GM18517 (cell line): ENCODE results near the gene CCL4.
"Not testable (repeated sequence)": the region's sequence is repeated elsewhere in the genome, so short reads cannot be mapped to it uniquely, and the experiment has no call there.

ENCODE experiments used
- ATAC-seq: cut with Tn5 transposase; IDR thresholded peaks from one replicate; pipeline ENCODE4 v1.9.1; 2021; ENCODE audit warnings: mild to moderate bottlenecking, moderate library complexity; ENCODE audit not compliant: unreplicated experiment

Gene CCL4

DNA sequence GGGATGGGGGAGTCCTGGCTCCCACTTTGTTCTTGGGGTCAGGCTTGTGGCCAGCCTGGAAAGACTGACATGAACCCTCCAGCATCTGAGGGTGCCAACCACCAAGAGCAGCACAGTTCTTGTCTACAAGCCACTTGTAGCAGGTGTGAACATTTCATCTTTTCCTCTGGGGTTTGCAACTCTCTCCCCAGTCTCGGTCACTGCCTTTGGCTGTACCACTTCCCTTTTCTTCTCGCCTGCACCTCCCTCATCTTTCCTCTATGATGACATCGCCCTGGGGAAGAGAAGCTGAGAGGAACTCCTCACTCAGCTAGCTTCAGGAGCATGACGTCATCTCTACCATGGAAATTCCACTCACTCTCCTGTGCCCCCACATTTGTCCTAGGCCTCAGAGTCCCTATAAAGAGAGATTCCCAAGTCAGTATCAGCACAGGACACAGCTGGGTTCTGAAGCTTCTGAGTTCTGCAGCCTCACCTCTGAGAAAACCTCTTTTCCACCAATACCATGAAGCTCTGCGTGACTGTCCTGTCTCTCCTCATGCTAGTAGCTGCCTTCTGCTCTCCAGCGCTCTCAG is at the start of gene CCL4:
TSS of gene CCL4 (plus strand) at position 427 of the 575 bp plus-strand sequence. CDS start at position 506, 79 bp downstream.
- ATAC-seq, result peak; percentile 73

DNA sequence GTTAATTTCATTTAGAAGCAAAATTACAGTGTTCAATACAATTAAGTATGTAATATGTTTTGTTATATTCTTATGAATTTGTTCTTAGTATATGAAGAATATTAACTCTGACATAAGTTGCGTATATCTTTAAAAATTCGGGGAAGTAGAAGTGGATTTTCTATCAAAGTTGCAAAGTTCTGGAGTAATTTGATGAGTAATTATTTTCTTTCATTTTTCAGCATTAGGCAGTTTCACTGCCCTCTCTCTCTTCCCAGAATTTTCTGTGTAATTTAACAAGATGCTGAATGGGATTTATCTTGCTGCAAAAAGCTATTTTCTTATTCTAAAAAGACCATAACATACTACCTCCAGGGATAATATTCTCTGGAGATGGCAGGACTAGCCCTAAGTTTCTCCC is 48.5 kb upstream of the CCL4 start:
- ATAC-seq, result no peak

DNA sequence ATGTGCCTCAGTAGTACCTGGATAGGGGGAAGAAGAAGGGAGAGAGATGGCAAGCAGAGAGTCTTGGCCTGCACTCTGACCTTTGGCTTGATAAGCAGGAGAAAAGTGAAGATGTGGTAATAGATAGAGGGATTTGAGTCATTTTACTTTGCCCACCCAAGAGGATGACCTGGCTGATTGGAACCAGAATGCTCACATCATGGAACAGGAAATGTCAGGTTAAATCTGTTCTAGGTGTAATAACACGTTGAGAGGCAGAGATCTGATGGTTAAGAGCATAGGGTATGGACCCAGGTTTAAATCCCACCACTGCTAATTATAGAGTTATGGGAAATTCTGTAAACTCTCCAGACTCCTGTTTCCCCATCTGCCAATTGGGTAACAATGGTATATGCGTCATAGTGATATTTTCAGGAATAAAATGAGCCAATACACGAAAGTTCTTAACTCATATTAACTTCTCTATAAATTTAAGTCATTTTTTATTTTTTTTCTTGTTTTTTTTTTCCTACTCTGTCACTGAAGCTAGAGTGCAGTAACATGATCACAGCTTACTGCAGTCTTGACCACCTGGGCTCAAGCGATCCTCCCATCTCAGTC is 47.6 kb upstream of the CCL4 start:
- ATAC-seq, result no peak

DNA sequence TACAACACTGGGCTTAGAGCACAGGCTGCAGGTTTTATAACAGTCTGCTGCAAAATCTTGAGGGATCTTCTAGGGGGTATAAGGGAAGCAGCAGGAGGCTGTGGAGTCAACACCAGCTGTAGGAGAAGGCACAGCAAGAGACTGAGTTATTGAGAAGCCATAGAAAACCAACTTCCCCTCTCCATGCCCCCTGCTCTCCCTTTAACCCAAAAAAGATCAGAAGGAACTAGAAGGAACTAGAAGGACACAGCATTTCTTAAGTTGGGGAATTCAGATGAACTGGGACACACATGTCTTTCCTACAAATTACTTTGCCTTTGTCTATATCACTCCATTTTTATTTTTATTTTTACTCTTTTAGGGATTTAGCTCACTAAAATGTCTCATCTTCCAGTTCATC is 45.7 kb upstream of the CCL4 start:
- no peak for ATAC-seq

DNA sequence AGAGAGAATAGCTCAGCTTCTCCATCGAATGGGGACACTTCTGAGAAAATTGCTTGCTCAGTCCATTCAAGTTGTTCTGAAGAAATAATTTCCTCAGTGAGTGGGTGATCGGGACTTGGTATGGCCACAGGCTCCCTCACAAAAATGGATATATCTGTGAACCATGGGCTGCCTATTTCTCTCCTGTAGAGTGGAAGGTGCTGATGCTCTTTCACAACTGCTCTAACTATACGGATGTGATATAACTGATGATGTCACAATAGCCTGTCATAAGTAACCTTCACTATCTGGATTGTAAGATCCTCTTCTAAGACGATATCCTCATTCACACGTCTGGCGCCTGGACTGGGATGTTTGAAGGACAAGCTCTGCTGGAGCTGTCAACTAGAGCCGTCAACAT is 44.2 kb upstream of the CCL4 start:
- ATAC-seq, result no peak

DNA sequence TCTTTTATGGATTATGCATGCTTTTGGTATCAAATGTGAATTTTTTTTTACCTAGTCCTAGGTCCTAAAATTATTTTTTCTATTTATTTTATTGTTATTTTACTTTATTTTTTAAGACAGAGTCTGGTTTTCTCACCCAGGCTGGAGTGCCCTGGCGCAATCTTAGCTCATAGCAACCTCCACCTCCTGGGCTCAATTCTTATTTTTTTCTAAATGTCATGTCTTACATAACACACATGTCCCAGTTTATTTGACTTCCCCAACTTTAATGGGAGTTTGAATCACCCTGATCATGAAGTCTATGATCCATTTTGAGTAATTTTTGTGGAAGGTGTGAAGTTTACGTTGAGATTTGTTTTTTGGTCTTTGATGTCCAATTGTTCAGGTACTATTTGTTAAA is 42.8 kb upstream of the CCL4 start:
- no peak for ATAC-seq

DNA sequence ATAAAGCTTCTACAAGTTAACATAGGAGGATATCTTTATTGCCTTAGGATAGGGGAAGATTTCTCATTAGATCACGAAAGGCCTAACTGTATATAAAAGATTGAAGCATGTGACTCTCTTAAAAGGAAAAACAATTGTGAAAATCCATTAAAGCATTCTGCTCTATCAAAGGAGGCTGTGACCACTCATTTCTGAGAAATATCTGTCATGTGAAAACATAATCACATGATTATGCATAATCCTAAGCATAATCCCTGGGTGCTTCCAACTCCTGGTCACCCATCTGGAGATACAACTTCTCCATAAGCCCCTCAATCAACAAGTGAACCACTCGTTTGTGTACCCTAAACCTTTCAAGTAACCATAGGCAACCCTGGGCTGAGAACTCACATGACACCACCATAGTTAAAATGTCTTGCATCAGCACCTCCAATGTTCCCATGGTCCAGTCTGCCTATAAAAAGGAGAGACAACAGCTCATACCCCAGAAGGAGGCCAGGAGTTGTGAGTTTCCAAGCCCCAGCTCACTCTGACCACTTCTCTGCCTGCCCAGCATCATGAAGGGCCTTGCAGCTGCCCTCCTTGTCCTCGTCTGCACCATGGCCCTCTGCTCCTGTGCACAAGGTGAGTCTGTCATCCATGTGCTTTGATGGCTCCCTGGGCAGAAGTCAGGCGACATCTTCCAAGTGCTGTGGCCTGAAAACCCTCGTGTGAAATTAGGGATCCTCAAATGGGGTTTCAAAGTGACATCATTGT is 39.7 kb upstream of the CCL4 start, which contains the start of gene CCL18:
TSS of gene CCL18 (plus strand) at position 487 of the 756 bp plus-strand sequence. CDS start at position 558, 71 bp downstream.
- no peak for ATAC-seq

DNA sequence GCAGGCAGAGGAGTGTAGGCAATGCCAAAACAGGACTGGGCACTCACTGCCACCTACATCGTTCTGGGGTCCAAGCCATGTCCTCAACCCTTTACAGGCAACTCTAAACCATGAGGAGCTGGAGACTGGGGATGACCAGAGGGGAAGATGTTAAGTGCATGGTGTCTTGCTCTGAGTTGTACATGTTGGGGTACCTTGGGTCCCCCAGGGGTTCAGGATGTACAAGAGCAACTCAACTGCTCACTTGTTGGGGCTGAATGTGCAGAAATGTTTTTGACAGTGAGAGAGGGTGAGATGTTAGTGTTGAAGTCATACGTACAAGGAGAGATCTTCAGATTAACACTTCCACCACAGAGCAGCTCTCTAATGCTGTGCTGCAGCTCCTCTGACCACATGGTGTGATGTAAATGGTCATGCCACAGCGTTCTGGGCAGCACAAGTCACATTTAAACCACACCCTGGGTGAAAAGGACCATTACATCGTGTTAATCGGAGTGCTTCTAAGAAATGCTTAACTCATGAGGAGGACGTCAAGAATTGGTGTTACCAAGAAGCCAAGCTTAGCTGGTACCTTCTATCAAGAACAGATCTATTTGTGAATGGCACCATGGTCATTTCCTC is 37.2 kb upstream of the CCL4 start:
- no peak for ATAC-seq

DNA sequence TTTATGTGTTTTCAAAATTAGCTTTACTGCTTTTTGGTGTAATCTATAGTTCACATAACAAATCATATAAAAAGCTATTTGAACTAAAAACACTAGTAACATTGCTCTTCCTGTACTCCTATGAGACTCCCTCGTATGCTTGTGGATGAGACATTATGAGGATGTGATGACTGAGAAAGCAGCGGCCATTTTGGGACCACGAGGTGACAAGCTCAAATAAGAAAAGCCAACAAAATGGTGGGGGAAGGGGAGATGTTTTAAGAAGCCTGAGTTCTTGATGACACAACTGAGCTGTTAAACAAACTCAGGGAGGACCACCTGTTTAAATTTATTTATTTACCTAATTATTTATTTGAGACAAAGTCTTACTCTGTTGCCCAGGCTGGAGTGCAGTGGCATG is 35.1 kb upstream of the CCL4 start:
- no peak for ATAC-seq

DNA sequence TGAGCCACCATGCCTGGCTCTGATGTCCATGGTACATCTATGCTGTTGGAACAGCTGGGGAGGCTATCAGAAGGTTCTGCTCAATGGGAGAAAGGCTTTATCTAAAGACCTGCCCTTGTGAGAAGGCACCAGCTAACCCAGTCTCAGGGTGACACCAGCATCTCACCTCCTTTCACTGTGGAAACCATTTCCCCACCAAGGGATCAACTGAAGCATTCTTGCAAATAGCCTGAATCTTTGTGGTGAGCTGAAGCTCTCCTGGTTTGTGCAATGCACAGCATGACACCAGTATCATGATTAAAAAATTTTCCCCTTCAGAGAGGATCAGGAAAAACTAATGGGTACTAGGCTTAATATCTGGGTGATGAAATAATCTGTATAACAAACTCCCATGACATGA is 34.5 kb upstream of the CCL4 start:
- ATAC-seq, result no peak

DNA sequence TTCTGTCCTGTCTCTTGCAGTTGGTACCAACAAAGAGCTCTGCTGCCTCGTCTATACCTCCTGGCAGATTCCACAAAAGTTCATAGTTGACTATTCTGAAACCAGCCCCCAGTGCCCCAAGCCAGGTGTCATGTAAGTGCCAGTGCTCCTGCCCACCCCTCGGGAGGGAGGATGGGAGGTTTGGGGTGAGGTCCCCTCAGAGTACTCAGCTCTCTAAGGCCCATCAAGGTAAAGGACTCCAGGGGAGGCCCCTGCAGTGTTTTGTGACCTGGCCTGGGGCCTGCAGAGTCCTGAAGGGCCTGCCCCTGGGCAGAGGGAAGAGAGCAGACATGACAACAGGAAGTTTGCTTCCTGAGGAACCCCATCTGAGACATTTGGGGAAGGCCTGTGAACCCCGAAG is 33.2 kb upstream of the CCL4 start:
- ATAC-seq, result no peak

DNA sequence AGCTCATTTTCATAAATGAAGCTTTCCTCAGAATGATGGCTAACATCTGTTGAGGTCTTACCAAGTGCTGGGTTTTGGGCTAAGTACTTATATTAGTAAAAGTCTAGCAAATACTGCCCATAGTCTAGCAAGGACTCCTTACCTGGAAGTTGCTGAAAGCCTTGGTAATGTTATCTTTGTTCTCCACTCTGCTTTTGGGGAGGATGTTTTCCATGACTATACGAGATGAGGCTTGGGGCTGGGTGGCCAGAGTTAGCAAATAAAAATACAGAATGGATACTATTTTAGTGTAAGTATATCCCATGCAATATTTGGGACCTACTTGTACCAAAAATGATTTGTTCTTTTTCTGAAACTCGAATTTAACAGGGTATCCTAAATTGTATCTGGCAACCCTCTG is 31.9 kb upstream of the CCL4 start:
- no peak for ATAC-seq

DNA sequence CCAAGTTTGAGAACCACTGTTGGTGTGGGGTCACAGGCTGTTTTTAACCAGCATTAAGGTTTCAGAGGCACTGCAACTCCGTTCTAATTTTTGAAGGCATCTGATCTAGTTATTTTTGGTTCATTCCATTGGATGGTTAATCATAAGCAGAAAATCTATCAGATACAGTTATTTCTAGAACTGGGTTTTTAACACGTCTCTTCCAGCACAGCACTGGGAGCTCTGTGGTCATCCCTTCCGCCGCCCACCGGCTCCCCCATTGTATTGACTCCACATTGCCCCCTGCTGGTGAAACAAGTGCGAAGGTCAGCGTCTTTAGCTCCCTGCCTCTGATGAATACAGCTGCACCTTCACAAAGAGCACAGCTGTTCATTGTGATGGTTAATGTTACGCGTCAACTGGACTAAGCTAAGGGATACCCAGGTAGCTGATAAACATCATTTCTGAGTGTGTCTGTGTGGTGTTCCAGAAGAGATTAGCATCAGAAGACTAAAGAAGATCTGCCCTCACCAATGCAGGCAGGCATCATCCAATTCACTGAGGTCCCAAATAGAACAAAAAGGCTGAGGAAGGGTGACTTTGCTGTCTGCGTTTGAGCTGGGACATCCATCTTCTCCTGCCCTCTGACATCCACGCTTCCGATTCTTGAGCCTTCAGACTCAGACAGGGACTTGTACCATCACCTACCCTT is 31.1 kb upstream of the CCL4 start:
- peak; percentile 60 for ATAC-seq

DNA sequence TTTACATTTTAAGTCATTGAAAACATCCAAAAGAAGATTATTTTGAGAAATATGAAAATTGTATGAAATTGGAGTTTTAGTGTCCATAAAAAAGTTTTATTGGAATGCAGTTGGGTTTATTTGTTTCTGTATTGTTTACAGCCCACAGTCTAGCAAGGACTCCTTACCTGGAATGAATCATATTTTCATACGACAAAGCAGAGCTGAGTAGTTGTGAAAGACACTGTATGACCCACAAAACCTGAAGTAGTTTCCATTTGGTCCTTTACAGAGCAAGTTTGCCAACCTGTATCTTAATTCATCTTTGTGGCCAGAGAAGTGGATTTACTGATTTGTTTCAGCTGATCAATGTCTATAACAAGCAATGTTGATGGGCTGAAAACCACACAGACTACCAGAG is 29.3 kb upstream of the CCL4 start:
- no peak for ATAC-seq

DNA sequence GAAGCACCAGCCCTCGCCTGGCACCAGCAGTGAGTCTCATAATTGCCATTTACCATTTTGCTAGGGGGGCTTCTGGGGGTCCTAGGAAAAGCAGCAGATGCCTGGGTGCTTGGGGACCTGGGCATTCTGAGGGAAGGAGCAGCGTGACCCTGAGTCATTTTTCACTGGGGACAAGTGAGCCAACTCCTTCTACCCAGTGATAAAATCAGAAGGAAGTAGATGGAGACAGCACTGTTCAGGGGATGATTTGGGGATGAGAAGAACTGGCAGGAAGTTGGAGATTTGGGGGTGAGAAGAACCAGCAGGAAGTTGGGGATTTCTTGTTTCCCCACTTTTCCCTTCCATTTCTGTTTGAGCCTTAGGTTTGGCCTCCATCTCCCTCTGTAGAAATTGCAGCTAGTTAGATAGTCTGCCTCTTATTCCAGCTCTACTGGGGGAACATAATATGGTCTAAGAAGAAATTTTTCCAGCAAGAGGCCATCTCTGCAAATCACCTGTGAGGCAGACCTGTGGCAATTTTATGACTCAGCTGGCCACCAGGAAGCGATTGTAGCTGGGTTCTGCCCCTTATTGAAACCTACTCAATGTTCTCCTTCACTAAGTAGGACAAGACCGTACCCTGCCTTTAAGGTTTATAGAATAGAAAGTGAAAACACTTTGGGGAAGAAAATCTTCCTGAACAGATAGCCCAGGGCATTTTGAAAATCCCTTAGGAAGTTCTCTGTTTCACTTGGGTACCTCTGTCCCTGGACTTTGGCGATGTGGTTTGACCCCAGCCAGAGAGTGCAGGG is 21.8 kb upstream of the CCL4 start:
- ATAC-seq, result not testable (repeated sequence)

DNA sequence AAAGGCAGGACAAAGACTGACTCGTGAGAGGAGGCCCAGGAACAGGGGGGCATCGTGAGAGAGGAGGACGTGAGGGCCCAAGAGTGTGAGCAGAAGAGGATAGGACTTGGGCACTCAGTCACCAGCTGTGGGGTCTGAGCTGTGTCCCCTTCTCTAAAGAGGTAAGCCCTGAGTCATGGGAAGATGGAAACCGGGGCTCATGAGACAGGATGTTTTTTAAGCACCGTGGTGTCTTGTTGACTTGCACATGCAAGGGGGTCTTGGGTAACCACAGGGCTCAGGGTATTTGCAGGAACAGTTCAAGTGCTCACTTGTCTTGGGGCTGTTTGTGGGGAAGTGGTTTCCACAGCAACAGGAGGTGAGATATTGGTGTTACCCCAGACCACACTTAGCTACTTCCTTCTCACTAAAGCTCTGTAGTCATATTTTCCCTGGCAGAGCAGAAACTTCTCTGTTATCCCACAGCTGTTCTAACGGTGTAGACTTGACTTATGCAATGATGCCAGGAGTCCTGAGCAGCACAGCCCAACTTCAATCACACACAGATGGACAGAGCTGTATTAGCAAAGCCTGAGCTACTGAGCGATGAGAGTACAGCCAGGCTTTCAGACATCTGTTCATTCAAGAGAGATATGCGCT is 21.0 kb upstream of the CCL4 start:
- peak; percentile 55 for ATAC-seq

DNA sequence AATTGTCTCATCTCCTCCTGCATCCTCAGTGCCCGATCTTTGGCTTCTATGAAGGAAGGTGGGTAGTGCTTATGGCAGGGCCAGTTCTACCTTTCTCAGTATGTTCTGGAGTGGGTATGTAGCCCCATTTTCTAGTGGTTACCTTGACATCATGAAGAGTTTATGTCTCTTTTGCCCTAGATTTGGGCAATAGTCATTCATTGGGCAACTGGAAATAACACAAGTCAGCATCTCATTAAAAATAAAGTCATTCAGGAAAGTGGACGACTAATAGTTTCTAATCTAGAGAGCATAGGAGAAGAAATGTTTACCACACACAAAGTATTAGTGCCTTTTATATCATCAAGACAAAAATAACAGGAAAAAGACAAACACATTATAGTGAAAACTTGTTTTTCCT is 19.9 kb upstream of the CCL4 start:
- not testable (repeated sequence) for ATAC-seq

DNA sequence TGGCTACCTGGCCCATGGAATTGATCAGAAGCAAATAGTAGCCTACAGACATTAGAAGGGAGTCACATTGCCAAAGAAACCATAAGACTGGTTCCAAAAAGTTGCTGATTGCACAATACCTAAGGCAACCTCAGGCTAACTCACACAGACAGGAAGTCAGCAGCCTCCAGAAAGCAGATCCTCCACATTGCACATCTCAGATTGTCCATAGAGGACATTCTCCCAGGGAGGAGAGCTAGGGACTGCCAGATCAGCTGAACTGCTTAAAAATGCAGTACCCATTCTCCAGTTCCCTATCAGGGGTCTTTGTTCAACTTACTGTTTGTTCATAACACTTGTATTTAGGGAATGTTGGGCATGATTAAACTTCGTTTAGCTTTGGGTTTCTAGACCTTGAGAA is 17.9 kb upstream of the CCL4 start:
- ATAC-seq, result no peak

DNA sequence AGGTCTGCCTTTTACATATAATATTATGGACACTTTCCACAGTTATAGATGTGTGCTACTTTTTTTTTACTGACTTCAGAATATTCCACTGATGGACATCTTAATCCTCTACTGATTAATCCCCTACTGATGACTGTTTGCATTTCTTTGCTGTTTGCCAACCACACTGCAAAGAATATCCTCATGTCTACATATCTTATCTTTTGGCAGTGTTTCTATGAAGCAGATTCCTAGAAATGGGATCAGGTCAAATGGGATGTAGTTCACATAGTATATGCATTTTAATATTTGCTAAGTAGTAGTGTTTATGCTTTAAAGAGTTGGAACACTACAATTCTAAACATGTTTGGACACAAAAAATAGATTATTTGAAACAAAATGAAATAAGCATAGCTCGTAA is 16.8 kb upstream of the CCL4 start:
- no peak for ATAC-seq

DNA sequence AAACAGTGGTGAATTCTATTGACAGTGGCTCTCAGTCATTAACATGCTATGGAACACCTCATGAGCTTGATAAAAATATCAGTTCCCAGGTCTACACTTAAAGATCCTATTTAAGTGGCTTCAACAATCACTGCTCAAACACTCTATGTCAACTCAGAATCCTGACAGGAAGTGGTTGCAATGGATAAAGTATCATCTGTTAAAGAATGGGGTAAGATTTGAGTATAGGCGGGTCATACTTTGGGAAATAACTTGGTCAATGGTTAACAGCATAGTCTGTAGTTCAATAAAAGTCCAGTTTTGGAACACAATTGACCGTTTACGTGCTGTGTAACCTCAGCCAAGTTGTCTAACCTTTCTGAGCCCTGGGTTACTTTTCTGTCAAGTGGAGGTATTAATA is 16.2 kb upstream of the CCL4 start:
- not testable (repeated sequence) for ATAC-seq
